NOMO-1 (cell line): ENCODE measurements around the gene MOB3A.

Source experiments
- DNase-seq, 2 experiments: peaks; one replicate each; lab custom pipeline; 2025; ENCODE audit not compliant: unreplicated experiment in 2 of 2; lab: John Stamatoyannopoulos, UW

MOB3A gene

DNA sequence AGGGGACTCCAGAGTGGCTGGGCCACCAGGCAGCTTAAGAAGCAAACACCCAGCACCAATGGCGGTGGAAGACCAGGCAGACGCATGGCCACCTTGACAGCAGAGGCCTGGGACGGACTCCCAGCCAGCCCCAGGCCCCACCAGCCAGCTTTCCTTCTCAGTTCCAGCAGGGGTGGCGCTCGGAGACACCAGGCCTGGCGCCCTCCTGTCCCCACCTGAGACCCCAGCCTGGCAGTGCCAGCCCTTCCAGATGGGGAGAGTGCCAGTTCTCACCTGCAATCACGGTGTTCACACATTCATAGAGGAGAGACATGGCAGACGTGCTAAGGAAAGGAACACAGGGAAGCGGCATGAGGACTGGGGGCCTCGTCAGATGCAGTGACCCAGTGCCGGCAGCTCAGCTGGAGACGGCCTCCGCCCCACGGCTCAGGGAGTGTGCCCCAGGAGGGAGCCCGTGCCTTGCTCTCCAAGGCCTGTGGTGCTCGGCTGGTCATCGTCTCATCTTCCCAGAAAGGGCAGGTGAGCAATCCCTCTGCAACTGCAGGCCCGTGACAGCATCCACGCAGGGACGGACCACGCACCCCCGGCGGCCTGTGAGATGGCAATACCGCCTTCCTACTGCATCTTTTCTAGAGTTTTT lies 30.9 kb upstream of the MOB3A start:
- no peak for DNase-seq

DNA sequence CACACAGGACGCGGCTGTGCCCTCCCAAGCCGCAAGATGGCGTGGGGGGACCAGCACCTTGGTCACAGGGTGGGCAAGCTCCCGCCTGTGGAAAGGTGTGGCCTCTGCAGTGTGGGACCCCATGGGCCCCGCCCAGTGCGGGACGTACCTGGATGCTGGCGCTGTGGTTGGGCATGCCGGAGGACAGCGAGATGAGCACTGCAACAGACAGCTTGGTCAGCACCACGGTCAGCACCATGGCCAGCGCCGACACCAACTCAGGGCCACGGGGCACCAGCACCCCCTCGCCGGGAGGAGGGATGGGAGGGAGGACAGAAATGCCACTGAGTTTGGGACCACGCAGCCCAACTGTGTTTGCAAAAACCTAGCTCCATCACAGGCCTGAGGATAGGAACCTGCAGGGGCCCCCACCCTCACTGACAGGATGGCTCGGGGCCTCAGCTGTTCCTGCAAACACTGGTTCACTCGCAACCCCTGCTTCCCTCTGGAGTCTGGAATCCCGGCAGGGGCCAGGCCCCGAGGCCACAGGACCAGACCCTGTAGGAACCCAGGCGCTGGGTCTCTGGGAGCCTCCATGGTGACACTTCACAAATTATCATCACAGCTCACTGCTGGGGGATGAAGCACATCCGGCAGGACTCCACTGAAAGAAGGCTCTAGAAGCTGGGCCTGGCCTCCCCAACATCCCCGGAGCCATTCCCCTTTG lies 27.7 kb upstream of the MOB3A start:
- DNase-seq: no peak

- no peak for DNase-seq
Observed at GRCh38 chr19:2122982-2123381, 26.9 kb upstream of the MOB3A start.

DNA sequence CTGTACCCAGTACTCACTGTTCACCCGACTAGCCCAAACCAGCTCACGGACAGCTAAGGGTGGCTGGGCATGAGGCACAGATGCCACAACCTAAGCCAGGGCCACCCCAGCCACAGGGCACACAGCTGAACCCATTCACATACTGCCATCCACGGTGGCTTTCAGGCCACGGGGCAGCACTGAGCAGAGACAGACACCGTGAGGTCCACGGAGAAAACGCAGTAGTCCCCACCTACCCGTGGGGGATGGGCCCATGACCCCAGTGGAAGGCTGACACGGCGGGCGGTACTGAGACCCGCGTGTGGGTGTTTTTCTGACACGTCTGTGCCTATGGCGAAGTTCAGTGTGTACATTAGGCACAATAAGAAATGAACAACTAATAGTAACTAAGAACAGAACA lies 26.1 kb upstream of the MOB3A start:
- DNase-seq: no peak

- DNase-seq: no peak
Observed at GRCh38 chr19:2121416-2122051, 25.4 kb upstream of the MOB3A start.

DNA sequence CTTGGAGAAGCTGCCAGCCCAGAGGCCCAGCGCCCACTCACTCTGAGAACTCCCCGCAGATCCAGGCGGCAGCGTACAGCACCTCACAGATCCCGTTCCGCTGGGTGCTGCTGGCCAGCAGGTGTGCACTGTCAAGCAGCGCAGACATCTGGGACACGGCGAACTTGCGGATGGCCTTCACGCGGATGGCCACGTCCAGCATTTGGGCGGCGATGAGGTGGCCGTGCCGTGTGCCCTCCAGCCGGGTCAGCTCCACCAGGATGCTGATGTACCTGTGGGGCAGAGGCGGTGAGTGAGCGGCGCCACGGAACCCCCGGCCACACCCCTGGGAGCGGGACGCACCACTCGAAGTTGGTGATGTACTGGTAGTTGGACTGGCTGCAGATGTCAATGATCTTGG lies 24.7 kb upstream of the MOB3A start:
- DNase-seq: no peak

DNA sequence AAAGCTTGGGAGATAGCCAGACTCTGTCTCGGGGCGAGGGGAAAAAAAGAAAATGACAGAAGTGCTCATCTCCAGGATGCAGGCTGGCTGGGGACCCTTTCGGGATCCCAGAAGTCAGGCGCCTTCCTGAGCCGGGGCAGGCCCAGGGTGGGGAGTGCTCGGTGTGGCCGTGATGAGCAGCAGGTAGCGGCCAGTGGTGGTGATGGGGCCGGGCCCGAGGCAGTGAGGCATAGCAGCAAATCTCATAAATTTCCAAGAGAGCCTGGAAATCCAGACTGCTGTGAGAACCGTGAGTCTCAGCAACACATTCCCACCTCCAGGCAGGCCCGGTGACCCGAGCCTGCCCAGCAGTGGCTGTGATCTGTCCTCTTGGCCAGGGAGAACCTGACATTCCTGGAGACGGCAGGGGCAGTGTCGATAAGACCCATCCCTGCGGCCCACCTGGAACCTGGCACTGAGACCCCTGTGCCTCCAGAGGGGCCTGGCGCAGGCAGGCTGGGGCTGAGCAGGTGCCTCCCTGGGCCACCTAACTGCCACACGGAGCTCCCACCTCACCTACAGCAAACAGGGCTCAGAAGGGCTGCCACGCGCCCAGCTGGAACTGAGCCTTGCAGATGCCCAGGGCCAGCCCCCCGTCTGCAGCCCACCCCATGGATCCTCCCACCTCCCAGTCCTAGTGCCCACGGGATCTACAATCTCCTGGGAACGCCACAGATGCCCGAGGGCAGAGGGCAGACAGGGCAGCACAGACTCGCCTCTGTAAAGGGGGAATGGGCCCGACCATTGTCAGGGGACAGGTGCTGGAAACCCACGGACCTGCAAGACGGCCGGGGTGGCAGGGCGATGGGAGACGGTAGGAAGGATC lies 24.0 kb upstream of the MOB3A start:
- no peak for DNase-seq

- no peak for DNase-seq
Observed at GRCh38 chr19:2118438-2118837, 22.3 kb upstream of the MOB3A start.

DNA sequence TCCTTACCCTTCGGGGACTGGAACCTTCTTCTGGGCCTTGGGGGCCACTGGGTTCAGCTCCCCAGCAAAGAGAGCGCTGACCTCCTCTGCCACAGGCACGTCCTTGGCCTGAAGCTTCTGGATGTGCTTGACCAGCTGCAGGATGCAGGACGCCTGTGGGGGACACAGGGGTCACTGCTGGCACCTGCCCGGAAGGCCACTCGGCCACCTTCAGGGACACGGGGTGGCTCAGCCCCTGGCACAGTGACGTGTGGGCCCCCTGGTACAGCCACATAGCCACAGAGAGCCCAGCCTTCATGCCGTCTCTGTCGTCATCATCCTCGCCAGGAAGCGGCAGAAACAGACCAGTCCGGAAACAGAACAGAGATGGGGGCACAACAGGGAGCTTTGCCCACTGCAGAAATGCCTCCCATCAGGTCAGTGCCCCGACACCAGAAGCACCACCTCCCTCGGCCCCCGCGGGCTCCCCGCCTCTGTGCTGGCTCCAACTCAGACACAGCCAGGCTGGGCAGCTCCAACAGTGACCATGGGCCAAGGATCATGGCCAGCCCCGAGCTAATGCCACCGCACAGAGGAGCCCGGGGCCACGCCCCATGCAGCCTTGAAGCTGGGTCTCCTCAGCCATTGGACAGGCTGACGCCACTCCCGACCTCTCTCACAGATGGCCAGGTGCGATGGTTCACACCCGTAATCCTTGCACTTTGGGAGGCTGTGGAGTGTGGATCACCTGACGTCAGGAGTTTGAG lies 21.3 kb upstream of the MOB3A start:
- DNase-seq: no peak

DNA sequence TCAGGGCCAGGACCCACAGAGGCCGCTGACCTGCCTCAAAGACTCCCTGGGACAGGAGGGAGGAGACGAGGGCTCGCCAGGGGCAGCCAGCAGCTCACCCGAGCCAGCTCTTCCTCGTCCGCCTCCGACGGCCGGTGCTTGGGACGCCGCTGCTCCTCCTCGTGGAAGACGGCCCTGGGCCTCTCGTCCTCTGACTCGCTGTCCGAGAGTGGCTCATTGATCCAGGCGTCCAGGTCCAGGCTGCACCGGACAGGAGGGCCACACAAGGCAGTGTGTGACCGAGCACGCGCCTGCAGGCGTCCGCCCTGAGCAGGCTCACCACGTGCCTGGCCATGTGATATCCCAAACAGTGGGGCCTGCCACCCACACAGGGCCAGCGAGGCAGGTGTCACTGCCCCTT lies 20.4 kb upstream of the MOB3A start:
- no peak for DNase-seq

DNA sequence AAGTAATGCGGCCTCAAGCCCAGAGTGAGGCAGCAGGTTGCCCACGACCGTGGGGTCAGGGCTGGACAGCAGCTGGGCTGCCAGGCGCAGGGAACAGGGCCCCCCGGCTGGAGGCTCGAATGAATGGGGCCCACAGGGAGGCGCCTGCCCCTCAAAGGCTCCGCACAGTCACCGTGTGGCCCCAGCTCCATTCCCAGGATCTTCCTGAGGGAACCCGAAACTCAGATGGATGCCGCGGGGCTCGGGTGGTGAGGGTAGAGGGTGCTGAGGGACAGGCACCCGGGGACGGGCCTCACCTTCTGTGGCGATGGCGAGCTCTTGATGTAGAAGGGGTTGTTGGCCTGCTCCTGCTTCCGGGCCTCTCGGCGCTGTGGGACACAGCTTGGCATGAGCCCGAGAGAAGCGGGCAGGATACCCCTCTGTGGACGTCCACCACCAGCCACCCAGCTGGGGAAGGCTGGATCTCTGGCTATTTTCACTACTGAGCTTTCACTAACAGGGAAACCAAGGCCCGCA lies 19.8 kb upstream of the MOB3A start:
- DNase-seq: no peak

GRCh38 chr19:2115324-2115723 lies 19.2 kb upstream of the MOB3A start:
- no peak for DNase-seq

GRCh38 chr19:2114821-2115220 lies 18.7 kb upstream of the MOB3A start:
- no peak for DNase-seq

DNA sequence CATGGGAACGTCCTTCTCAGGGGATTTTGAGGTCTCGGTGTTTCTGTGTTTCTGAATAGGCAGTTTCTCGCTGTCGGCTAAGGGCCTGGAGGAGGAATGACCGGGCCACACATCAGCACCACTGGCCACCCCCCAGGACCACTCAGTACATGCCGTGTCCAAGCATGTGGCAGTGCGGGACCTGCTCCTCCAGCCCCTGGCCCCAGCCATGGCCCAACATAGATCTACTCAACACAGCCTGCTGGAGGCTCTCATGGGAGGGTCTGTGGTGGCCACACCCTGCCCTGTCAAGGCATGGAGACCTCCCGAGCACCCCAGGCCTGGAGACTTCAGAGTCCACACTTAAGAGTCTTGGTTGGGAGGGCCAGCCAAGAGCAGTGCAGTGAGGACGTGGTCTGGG lies 18.1 kb upstream of the MOB3A start:
- no peak for DNase-seq

DNA sequence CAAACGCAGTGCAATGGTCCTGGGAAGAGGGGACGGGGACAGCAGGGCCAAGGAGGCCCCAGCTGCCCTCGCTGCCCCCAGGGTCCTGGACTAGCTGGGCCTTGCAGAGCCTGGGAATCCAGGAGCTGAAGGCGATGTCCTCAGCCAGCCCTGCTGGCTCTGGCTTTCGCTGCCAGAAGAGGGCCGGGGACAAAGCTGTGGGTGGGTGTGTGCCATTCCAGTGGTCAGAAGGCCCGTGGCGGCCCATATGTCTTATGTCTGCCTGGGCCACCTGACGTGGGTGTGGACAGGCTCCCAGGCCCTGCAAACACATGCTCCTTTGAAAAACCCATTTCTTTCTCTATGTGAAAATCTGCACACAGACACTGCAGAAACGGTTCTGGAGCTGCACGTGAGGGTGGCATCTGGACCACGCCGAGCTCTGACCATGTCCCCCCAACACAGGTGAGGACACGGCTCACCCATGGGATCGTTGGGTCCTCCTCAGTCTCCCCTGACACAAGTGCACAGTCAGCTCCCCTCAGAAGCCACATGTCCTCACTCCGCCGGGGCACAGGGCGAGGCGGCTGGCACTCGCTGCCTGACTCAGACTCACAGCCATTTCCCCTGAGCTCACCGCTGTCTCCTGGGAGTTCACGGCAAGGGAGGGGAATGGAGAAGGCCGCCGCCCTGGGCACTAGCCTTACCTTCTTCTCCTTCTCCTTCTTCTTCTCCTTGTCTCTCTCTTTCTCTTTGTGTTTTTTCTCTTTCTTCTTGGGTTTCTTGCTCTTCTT lies 17.5 kb upstream of the MOB3A start:
- no peak for DNase-seq

- no peak for DNase-seq
Observed at GRCh38 chr19:2112516-2113320, 16.6 kb upstream of the MOB3A start.

- no peak for DNase-seq
Observed at GRCh38 chr19:2111886-2112285, 15.8 kb upstream of the MOB3A start.

DNA sequence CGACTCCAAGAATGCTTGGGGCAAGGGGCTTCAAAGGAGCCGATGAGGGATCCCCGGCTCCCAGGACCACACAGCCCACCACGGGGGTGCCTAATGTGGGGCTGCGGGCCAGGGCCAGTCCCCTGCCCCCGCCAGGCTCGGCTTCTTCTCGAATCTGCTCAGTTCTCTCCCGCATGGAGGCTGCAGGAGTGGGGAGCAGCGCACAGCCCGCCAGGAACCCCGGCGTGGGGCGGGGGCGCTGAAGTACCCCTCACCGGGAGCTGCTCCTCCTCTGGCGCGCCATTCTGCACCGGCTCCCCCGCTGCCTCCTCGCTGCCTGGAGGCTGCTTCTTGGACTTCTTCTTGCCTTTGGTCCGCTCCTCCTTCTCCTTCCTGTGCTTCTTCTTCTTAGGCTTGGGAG lies 15.3 kb upstream of the MOB3A start:
- no peak for DNase-seq

DNA sequence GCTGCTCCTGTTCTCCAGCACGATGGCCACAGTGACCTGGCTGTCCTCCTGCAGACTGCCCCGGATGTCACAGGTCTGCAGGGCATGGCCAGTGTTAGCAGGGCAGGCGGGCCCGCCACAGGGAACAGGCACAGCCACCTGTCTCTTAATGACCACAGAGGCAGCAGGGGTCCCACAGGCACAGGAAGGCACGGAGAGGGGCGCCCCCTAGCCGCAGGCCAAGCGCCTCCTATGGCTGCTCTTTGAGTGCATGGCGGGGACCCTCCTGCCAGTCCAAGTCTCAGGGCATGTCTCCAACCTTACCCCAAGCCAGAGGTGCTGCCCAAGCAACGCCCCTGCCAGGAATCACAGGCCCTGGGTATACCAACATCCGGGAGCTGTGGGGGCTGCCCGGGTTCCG lies 14.7 kb upstream of the MOB3A start:
- no peak for DNase-seq
